ENCODE measurements around the gene SORCS2. TPM values are rescaled to one million over a fixed set of nuclear protein-coding genes. Genes with fewer than 3 reads are reported as not detected.

The SORCS2 gene
- total and polyA plus RNA-seq, 2 donors (not counting 1 experiment from before 2014, with no cell fraction given) = not detected

DNA sequence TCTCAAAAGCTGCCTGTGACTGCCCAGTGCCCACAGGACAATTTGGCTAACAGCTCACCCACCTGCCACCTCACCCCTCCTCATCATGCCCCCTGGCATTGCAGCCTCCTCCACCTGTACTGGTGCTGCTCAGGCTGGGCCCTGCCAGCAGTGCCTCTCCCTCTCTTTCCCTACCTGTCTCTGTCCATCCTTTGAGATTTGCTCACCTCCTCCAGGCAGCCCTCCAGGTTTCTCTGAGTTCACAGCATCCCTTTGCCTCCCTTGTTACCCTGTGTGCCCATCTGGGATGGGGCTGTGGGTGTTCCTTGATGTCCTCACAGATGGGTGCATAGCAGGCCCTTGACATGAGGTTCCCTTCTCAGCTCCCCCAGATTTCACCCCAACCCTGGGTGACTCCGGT, 522.4 kb downstream of the SORCS2 start:
- H3K27me3 ChIP-seq (replicated peaks in 1 of 4; ENCODE audit: control extremely low read depth in 1 of 4, control insufficient read depth in 3 of 4, insufficient read depth in 4 of 4, low read length in 3 of 4) = peaks cover 0 to 7% (median 0%) of the 10 kb centered on the region in 4 experiments
- Mint-ChIP-seq H3K27me3 (peaks cover 10% of the 10 kb centered on the region), H3K27ac (no peak overlapping the region), H3K4me3 (no peak overlapping the region), H3K4me1 (no peaks in the 10 kb centered on the region), H3K9me3 (ENCODE audit: insufficient read depth) (no peaks in the 10 kb centered on the region)
- H3K4me2 ChIP-seq (replicated peaks; ENCODE audit: low read depth, low read length, poor library complexity, severe bottlenecking) = no peak overlapping the region
- H3K4me1 ChIP-seq (ENCODE audit: control insufficient read depth in 2 of 2, insufficient read depth in 2 of 2, low read length in 2 of 2) = no peaks in the 10 kb centered on the region
- H3K9ac ChIP-seq (ENCODE audit: low read length) = no peak overlapping the region
- H3K9me3 ChIP-seq (ENCODE audit: control extremely low read depth in 1 of 3, control insufficient read depth in 2 of 3, insufficient read depth in 1 of 3, low read length in 2 of 3) = peaks cover 0 to 14% (median 0%) of the 10 kb centered on the region in 3 donors
- ATAC-seq (ENCODE audit: low read depth) = no peak
- H2AFZ ChIP-seq (ENCODE audit: insufficient read depth, low read depth, low read length, poor library complexity, severe bottlenecking) = no peak overlapping the region
- POLR2A ChIA-PET = no interaction called here
- H3K27ac ChIP-seq (ENCODE audit: low read length in 2 of 2) = no peak overlapping the region
- WGBS (ENCODE audit: insufficient coverage) = 88% methylated on average over 1 of the region's 1 CpG
- TF ChIP-seq, protein P1, sequence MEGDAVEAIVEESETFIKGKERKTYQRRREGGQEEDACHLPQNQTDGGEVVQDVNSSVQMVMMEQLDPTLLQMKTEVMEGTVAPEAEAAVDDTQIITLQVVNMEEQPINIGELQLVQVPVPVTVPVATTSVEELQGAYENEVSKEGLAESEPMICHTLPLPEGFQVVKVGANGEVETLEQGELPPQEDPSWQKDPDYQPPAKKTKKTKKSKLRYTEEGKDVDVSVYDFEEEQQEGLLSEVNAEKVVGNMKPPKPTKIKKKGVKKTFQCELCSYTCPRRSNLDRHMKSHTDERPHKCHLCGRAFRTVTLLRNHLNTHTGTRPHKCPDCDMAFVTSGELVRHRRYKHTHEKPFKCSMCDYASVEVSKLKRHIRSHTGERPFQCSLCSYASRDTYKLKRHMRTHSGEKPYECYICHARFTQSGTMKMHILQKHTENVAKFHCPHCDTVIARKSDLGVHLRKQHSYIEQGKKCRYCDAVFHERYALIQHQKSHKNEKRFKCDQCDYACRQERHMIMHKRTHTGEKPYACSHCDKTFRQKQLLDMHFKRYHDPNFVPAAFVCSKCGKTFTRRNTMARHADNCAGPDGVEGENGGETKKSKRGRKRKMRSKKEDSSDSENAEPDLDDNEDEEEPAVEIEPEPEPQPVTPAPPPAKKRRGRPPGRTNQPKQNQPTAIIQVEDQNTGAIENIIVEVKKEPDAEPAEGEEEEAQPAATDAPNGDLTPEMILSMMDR (IDR thresholded peaks at IDR 0.05) = no peak
- no peak for TF ChIP-seq EZH2 (IDR thresholded peaks at IDR 0.05; ENCODE audit: borderline replicate concordance, insufficient read depth, low read depth, low read length, poor library complexity, severe bottlenecking)
- no peaks in the 10 kb centered on the region for H3K79me2 ChIP-seq (ENCODE audit: control insufficient read depth, insufficient read depth, low read length)
- no peak overlapping the region for H3K4me3 ChIP-seq (ENCODE audit: control extremely low read depth in 1 of 5, extremely low read depth in 1 of 5, insufficient read depth in 1 of 5, low read depth in 2 of 5, low read length in 4 of 5)
- H4K20me1 ChIP-seq (ENCODE audit: control insufficient read depth, insufficient read depth, low read length, poor library complexity, severe bottlenecking) = no peaks in the 10 kb centered on the region
- no peak for DNase-seq
- CTCF ChIA-PET = no interaction called here
- intact Hi-C loops (cut with micrococcal nuclease) = no loop called here
- no peaks in the 10 kb centered on the region for H3K36me3 ChIP-seq (replicated peaks in 1 of 2; ENCODE audit: control extremely low read depth in 1 of 2, control insufficient read depth in 1 of 2, extremely low read depth in 1 of 2, insufficient read depth in 2 of 2, low read length in 1 of 2)

DNA sequence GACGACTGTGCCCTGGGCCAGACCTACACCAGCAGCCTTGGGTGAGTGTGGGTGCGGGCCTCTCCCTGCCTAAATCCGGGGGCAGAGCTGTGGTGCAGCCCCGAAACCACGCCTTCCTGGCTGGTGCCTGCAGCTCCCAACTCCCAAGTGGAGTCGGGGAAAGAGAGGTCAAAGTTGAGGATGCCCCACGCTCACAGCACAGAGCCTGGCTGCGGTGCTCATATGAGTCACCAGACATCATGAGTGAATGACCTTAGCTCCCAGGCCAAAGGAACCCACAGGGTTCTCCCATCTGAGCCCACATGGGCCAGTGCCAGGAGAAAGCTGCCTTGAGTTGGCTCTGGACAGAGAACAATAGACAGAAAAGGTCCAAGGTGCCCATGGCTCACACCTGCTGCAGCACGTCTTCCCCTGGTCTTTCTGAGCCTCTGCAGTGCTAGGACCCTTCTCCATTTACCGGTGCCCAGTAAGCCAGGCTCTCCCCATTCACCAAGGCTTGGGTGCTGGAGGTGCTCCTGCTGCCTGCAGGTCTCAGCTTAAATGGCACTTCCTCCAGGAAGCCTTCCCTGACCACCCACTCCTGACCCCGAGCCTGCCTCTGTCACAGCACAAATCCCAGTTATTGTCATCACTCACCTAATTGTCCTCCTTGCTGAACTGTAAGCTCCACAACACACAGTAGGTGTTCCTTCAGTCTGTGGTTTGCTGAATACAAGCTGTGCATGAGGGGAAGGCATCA, 523.1 kb downstream of the SORCS2 start:
- Histone ChIP-seq H2AFZ (ENCODE audit: insufficient read depth, low read depth, low read length, poor library complexity, severe bottlenecking) (no peak overlapping the region), H3K9me3 (ENCODE audit: control extremely low read depth in 1 of 3, control insufficient read depth in 2 of 3, insufficient read depth in 1 of 3, low read length in 2 of 3) (peaks cover 0 to 14% (median 0%) of the 10 kb centered on the region in 3 donors), H3K4me3 (ENCODE audit: control extremely low read depth in 1 of 5, extremely low read depth in 1 of 5, insufficient read depth in 1 of 5, low read depth in 2 of 5, low read length in 4 of 5) (no peak overlapping the region), H3K4me1 (ENCODE audit: control insufficient read depth in 2 of 2, insufficient read depth in 2 of 2, low read length in 2 of 2) (no peaks in the 10 kb centered on the region), H3K79me2 (ENCODE audit: control insufficient read depth, insufficient read depth, low read length) (no peaks in the 10 kb centered on the region), H3K9ac (ENCODE audit: low read length) (no peak overlapping the region), H3K36me3 (replicated peaks in 1 of 2; ENCODE audit: control extremely low read depth in 1 of 2, control insufficient read depth in 1 of 2, extremely low read depth in 1 of 2, insufficient read depth in 2 of 2, low read length in 1 of 2) (no peaks in the 10 kb centered on the region), H4K20me1 (ENCODE audit: control insufficient read depth, insufficient read depth, low read length, poor library complexity, severe bottlenecking) (no peaks in the 10 kb centered on the region), H3K4me2 (replicated peaks; ENCODE audit: low read depth, low read length, poor library complexity, severe bottlenecking) (no peak overlapping the region), H3K27ac (ENCODE audit: low read length in 2 of 2) (no peak overlapping the region), H3K27me3 (replicated peaks in 1 of 4; ENCODE audit: control extremely low read depth in 1 of 4, control insufficient read depth in 3 of 4, insufficient read depth in 4 of 4, low read length in 3 of 4) (peaks cover 0 to 7% (median 0%) of the 10 kb centered on the region in 4 experiments)
- CTCF ChIA-PET = no interaction called here
- POLR2A ChIA-PET = no interaction called here
- peaks cover 18% of the 10 kb centered on the region for H3K27me3 Mint-ChIP-seq
- intact Hi-C loops (cut with micrococcal nuclease) = no loop called here
- 88% methylated on average over 10 of the region's 11 CpGs for WGBS (ENCODE audit: insufficient coverage)
- ATAC-seq (ENCODE audit: low read depth) = no peak
- no peak overlapping the region for H3K4me3 Mint-ChIP-seq
- TF ChIP-seq EZH2 (IDR thresholded peaks at IDR 0.05; ENCODE audit: borderline replicate concordance, insufficient read depth, low read depth, low read length, poor library complexity, severe bottlenecking) = no peak
- TF ChIP-seq, protein P1 (IDR thresholded peaks at IDR 0.05) = no peak
- no peaks in the 10 kb centered on the region for H3K9me3 Mint-ChIP-seq (ENCODE audit: insufficient read depth)
- H3K4me1 Mint-ChIP-seq = no peaks in the 10 kb centered on the region
- H3K27ac Mint-ChIP-seq = no peak overlapping the region
- DNase-seq = no peak
